ENCODE data around the gene TMIE.

TMIE gene

DNA sequence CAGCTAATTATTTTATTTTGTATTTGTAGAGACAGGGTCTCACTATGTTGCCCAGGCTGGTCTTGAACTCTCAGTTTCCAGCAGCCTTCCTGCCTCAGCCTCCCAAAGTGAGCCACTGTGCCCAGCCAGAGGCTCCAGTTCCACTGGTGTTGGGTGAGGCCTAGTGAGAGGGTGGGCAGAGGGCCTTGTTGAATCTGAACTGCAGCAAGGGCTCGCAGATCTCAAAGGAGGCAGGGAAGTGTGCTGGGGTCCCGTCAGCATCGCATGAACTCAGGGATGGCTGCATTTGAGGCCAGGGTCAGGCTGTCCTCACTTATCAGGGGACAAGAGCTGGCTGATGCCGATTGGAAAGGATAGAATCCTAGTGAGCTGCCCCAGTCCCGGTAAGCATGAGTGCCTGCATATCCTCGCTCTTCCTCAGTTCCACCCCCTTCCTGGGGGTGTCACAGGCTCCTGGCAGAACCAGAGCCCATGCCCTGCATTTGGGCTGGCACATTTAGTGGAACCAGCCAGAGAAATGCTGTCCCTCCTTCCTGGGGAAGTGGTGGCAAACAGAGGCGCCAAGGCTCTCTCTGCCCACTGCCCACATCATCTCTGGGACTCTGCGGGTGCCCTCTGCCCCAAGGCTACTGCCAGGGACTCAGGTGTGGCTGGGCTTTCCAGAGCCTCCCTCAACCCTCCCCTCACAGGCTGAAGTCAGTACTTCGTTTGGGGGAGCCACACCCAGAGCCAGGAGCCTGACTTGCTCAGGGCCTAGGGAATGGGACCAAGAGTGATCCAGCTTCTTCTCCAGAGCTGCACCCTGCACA is 31.8 kb upstream of the TMIE start:
- DNase-seq, result no peak

DNA sequence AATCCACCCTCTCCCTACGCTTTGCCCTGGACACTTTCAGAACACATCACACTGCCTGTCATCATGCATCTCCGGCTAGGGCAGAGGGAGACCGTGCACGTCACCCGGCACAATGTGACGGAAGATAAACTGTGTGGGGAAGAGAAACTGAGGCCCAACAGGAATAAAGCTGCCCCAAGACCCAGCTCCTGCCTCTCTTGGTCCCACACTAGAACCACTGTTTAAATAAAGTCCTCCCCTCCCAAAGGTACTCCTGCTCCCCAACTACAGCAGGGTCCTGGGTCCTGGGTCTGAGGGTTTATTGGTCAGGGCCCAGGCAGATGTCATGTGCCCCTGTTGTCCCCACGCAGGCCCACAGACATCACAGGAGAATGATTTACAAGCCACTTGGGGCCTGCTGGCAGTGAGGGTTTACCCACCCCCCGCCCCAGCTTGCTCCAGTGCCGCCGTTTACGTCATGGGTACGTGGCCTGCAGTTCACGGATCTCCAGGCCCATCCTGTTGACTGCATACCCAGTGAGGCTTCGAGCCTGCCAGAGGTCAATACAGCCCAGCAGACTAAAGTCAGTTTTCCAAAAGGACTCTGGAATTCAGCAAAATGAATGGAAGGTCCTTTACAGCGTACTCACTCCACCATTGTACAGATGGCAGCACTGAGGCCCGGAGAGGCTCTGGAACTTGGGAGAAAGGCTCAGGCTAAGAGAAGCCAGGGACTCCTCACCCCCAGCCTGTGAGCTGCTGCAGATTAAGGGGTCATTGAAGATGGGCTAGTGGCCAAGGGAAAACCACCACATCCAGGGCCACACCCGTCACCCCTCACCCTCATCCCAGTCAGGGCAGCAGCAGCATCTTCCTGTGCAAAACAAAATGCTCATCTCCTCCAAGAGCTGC is 30.9 kb upstream of the TMIE start:
- no peak for DNase-seq

DNA sequence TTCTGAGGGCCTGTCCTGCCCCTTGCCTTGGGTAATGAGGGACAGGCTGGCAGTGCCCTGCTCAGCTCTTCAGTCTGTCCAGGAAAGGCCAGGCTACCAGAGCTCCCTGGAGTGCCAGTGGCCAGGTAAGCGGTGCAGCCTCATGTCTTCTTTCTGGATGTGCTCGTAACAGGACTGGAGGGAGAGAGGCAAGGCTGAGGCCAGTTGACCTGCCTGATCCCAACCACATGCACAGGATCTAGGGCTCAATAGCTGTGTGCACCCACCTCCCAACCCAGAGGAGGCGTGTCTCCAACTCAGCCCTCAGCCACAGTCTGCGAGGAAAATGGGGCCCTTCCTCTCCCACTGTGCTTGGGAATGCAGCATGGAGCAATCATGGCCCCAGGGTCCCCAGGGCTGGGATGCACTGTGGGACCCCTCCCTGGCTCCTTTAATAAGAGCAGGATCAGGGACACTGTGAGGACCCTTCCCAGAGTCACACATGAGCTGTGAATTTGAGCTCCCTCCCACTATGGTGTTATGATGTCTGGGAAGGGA is 30.2 kb upstream of the TMIE start:
- peak in 2 of 5 donors; percentile 1 to 7 for DNase-seq

DNA sequence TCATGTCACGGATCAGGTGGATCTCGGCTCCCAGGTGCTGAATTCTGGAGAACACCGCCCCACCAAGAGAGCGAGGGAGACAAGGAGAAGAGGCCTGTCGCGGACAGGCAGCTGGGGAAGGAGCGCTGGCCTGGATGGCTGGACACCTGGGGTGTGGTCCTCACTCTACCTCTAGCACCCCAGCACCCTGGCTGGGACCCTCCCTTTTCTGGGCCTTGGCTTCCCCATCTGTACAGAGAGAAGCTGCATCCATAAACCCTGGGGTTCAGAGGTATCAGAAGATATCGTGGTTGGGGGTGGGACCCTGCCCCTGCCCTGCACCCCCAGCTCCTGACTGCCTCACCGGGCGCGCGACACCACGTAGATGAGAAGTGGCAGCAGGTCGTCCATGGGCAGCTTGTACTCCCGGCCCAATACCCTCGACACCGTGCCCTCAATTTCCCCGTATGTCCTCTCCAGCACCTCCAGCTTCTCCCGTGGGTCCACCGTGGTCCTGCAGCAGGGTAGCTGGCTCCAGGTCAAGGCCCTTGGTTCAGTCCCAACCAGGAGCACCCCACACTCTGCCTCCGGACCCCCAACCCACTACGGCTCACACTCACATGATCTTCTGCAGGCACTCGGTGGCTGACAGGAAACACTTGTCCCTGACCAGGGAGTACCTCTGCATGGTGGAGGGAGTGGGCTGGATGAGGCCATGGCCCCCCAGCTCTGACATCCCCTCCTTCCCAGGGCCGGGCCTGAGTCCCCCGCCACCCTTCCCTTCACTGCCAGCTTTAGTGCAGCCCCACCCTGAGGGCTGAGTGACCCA is 29.4 kb upstream of the TMIE start:
- DNase-seq, result peak in 2 of 5 donors; percentile 5 to 8

DNA sequence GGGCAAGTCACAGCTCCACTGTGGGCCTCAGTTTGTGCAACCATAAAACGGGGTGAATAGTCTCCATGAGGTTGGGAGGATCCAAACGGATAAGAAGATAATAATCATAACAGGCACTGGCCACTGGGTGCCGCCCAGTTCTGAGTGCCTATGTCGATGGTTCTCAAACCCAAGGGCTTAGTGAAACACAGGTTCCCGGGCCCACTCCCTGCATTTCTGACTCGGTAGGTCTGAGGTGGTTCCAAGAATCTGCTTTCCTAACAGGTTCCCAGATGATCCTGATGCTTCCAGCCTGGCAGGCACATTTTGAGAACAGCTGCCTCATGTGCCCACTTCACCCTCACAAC is 28.9 kb upstream of the TMIE start:
- DNase-seq, result peak in 1 of 5 donors; percentile 1

DNA sequence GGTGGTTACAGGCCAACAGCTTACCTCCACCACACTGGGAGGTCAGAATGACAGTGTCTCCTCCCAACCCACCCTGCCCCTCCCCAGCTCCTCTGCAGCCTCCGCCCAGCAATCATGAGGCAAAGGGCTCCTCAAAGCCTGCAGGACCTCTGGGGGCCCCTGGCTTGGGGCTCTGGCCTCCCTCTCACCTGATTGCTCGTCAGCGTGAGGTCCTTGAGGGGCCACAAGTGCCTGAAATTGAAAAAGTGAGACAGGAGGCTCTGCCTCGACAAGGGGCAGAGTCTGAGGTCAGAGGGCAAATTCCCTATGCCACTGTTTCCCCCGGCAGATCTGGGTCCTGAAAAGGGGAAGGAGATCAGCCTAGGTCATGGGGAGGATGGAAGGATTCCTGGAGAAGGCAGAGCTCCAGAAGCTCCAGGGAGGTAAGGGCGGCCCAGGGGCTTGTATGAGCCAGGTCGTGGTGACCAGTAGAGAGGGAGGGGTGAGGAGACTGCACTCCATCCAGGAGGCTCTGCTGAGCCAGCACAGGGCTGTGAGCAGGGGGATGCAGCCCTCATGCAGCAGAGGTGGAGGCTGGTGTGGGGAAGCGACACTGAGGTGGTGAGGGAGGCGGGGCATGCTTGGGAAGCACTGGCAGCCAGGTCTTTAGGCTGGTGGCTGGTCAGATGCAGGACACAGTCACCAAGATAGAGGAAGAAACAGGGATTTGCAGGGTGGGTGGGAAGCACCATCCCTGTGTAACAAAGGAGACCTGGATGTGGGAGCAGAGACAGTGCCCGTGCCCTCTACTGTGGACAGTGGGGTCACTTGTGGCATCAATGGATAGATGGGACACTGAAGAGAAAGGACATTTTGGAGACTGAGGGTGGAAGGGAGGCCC is 27.8 kb upstream of the TMIE start:
- DNase-seq, result peak in 1 of 5 donors; percentile 3

DNA sequence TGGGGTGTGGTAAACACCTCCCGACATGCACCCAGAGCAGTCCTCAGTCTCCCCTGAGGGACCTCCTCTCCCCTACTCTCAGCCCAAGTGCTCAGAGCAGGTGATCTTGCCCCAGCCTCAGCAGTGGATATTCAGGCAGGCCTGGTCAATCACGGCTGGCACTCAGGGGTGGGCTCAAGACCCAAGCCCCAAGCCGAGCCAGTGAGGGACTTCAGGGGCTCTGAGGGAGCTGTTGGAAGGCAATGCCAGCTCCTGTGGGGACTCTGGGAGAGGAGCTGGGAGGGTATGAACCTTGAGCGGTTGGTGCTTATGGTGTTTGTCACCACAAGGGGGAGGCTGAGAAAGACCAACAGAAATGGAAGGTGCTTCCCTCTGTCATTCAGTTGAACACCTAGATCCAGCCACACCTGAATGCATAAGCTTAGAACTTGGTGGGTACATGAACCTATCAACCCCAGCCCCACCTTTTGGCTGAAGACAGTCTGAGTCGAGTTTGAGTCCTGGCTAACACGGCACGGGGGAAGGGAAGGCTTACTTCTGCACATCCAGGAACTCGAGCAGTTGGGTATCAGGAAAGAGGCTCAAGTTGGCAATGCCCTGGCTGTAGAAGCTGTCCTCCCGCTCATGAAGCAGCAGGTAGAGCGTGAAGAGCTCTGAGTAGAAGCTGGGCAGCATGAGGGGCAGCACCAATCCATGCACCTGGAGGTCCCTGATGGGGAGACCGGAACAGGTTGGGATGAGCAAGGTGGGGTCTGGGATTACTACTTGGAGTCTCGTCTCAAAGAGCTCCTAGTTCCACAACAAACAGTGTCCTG is 27.0 kb upstream of the TMIE start:
- DNase-seq, result peak in 1 of 5 donors; percentile 5

DNA sequence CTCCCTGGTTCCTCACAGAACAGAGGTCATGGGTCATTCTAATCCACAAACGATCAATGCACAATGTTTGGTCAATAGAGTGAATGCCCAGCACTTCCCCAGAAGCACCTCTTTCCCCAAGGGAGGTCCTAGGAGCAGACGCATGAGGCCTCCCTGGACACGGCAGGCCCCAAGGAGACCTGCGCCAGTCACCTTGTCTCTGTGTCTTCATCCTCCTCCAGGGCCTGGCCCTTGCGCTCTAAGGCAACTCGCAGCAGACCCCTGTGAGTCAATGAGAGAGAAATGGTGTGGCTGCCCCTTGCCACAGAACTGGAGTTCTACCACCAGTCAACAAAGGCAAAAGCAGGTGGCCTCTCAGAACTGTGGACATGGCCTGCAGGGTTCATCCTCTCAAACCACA is 25.8 kb upstream of the TMIE start:
- peak in 1 of 5 donors; percentile 1 for DNase-seq

DNA sequence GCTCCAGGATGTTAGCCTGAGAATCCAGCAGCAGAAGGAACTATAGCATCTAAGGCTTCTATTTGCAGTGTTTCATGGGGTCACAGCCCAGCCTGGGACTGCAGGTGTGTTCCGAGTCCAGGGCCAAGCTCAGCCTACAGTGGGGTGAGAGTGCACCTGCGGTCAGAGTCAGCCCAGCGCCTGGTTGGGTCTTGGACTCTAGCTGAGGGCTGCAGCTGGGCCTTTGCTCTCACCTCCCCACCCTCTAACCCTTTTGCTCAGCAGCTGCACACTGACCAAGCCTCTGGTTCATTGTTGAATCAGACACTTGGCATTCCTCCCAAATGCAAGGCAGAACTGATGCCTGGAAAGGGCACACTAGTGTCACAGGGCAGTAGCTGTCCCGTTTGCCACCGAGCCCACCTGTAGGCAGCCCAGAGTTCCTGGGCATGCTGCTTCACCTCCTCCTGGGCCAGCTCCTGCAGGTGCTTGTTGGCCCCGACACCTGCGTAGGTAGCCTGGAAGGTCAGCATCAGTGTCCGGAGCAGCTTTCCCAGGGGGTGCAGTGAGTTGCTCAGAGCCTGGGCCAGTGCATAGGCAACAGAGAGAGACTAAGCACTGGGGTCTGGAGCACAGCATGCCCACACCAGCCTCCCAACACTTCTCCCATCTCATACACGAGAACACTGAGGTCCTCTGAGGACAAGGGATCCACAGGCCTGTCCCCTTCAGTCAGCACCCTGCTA is 25.2 kb upstream of the TMIE start:
- no peak for DNase-seq

DNA sequence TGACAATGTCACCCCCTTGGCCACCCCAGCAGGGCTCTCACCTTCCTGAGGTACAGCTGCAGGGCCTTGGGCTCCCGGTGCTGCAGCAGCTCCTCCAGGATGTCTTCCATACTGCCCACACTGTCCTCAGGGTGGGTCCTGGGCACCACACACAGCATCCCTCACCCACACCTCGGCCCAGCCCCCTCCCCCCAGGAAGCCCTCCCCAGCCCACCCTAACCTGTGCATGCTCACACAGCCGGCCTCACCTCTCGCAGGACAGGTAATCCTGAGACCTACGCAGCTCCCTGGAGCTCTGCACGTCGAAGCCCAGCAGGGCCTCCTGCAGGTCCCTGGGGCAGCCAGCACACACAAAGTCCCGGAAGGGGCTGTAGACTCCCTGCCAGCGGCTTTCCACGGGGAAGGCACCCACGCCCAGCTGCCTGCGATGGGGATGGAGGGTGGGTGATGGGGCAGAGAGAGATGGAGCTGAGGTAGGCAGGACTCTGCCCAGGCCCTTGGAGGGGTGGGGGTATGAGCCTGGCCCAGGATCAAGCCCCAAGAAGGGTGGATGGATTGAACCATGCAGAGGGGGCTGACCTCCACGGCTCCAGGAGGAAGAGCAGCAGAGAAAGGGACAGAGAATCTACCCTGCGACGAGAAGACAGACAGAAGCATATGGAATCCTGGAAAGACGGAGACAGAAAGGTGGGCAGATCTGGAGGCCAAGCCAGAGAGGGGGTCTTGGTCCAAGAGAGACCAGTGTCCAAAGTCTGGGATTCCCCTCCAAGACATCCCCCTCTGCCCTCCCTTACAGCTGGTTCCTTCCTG is 24.4 kb upstream of the TMIE start:
- DNase-seq, result no peak

DNA sequence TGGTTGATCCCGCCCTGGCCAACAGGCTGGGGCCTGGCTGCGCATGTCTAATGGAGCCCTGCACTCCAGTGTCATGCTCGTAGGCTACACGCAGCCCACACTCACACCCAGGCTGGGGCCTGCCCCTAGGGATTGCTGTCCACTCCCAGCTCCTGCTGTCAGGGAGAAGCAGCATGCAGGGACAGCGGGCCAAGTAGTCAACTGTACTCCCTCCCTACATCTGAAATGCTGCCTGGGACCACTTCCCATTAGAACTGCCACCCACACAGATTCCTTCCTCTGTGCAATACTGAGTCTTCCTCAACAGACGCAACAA is 23.8 kb upstream of the TMIE start:
- no peak for DNase-seq

DNA sequence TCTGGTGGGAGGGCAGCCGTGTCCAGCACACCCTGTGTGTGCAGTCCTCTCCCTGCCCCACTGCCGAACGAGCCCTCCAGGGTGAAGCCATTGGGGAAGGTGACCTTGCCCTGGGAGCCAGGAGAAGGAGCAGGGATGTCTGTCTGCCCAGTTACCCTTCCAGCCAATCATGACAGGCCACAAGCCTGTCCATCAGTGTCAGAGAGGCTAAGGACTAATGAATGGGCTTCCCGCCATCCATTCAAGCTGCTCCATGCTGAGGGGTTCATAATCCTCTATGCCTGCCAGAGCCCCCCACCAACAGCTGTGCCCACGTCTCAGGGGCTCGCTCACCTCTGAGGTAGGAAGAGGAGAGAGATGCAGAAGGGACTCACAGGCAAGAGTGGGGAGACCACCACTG is 22.9 kb upstream of the TMIE start:
- DNase-seq, result no peak

DNA sequence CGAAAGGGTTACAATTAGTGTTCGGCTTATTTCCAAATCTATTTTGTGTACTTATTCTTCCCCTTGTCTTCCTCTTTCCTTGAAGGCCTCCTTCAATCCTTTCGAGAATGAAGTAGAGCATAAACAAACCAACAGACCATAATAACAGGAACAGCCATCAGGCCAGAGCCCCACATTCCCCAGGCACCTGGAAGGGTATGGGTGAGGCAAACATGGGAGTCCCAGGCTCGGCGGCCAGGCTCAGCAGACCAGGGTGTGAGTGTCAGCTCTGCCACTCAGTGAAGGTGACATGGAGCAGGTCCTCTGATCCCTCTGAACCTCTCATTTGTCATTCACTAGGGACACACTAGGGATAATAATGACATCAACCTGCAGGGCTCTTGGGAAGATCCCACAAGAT is 21.5 kb upstream of the TMIE start:
- DNase-seq, result no peak

DNA sequence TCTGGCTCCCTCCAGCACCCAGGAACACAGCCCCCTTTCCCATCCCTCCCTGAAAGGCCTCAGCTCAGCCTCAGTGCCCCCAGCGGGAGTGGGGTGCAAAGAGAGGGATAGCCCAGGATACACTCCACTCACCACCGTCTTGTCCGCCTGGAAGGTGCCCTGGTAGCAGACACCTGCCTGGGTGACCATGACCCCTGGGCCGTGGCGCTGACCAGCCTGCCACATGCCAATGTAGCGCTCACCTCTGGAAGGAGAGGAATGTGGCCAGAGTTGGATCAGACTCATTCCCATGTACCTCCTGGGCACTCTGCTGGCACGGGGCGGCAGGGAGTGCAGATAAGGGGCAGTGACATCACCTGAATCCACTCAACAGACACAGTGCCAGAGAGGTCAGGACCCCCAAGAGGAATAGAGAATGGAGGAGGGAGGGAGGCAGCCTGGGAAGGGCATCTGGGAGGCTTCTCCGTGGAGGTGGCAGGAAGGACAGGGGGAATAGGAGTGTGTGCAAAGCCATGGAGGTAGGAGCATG is 20.8 kb upstream of the TMIE start:
- DNase-seq, result no peak

DNA sequence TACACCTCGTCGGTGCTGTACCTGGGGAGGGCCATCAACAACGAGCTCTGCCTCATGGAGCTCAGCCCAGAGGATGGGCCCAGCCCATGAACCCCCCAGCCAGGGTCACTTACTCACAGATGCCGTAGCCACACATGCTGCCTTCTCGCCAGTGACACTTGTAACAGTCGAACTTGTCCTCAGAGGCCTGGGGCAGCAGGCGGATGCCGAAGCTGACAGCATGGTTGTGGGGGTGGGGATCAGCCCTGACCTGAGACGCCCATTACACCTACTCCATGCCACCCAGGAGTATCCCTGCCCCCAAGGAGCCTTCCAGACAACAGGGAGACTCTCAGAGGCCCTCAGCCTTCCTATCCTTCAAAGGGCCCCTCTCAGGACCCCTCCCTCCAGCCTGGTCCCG is 19.8 kb upstream of the TMIE start:
- no peak for DNase-seq

DNA sequence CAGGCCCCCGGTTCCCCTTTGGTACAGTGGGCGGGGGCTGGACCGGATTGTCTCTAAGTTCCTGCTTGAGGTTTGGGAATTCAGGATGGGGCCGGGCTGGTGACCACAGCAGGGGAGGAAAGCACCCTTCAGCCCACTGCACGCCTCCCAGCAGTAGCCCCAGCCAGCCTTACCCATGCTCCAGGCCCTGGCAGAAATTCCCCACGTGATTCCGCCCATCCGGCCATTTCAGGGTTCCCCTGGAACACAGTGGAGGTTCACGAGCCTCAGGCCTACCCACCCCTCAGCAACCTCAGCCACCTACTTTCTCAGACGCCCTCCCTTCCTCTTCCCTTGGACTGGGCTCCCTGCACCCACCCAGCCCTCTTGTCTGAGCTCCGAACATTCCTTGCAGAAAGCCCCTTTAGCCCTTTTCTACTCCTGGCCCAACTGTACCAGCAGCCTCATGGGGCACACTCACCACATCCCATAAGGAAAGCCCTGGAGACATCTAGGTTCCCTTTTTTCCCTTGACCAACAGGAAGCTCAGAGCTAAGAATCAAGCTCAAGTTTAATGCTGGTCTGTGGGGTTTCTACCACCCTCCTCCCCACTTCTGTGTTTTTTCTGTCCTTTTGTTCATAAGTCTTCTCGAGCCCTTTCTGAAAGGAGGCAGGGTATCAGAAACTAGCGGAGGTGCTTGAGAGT is 19.2 kb upstream of the TMIE start:
- no peak for DNase-seq

DNA sequence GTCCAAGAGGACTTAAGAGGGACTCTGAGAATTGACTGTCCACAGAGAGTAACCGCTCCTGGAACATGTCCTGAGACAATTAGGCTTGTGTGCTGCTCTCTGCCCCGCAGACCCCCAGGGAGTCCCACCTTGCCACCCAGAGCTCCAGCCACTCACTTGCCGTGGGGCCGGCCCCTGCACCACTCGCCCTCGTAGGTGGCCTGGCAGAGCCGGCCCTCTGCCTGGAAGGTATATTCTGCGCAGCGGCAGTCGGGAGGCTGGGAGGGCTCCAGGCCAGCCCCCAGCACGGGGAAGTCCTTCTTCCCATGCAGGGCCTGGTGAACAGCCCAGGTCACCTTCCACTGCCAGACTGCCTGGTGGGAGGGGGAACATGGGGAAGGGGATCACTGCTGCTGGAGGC is 18.2 kb upstream of the TMIE start:
- no peak for DNase-seq

DNA sequence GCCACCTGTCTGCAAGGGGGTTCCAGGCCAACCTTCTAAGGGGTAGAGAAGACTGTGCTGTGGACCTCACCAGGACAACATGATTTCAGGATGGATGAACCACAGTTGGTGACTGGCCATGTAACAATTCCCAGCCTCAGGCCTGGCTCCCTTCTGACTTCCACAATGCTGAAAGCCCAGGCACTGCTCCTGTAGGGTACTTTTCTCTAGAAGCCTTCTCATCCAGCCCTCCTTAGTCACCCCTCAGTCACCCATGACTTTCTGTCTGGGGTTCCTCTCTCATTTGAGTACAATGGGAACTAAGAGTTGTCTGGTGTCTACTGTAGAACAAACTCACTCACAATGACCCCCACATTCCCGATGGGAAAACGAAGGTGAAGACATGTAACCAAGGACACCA is 16.3 kb upstream of the TMIE start:
- DNase-seq, result no peak

DNA sequence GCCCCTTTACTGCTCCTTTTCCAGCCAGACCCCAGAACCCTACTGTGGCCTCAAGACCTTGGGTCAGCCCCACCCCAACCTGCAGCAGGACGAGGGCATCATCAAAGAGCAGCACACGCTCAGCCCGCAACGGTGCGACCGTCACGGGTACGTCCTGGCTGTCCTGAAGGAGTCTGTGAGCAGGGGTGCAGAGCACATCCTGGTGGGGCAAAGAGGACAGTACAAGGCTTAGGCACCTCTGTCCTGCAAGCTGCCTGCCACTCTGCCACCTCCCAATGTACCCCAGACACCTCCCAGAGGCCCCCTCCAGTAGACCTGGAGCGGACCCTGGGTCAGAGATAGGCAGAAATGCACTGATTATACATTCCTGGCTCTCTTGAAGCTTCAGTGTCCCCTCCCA is 15.7 kb upstream of the TMIE start:
- no peak for DNase-seq

Data from T-helper 1 cell (primary cell).